Esophagus muscularis mucosa (tissue), 4 donors: ENCODE measurements around the gene PRKD2. TPM values are rescaled to one million over a fixed set of nuclear protein-coding genes. Genes with fewer than 3 reads are reported as not detected.

ENCODE experiments used
- DNase-seq: peaks from one replicate; pipeline ENCODE4 v3.0.0-alpha.2; 2017; ENCODE audit errors: extremely low spot score
- H3K27ac ChIP-seq, 4 donors: fragments of 200-600 bp; sonication (generic); replicated peaks in 1 of 4; 1 replicate in 3 of 4; 2 replicates in 1 of 4; pipeline ENCODE4 v1.5.1; 2016 to 2019; ENCODE audit warnings: mild to moderate bottlenecking in 1 of 4
- H3K27me3 ChIP-seq, 4 donors: fragments of 200-600 bp; sonication (generic); one replicate each; pipeline versions ENCODE4 v1.5.1 to v1.6.0; 2016 to 2019
- H3K36me3 ChIP-seq, 4 donors: fragments of 200-600 bp; sonication (generic); one replicate each; pipeline ENCODE4 v1.5.1; 2016 to 2019
- H3K4me1 ChIP-seq, 4 donors: fragments of 200-600 bp; sonication (generic); one replicate each; pipeline ENCODE4 v1.5.1; 2016 to 2019
- H3K4me3 ChIP-seq, 4 donors: fragments of 200-600 bp; sonication (generic); 1 replicate in 2 of 4; 2 replicates in 2 of 4; pipeline ENCODE4 v1.5.1; 2016 to 2019; ENCODE audit warnings: mild to moderate bottlenecking in 4 of 4, moderate library complexity in 1 of 4
- H3K9me3 ChIP-seq, 4 donors: fragments of 200-600 bp; sonication (generic); 1 replicate in 3 of 4; 2 replicates in 1 of 4; pipeline ENCODE4 v1.5.1; 2016 to 2019
- EP300 ChIP-seq: sonication (generic); formaldehyde crosslinking; IDR thresholded peaks from one replicate; pipeline ENCODE4 v1.6.1; 2017; ENCODE audit warnings: antibody characterized with exemption
- POLR2A ChIP-seq: fragments of 450-650 bp; IDR thresholded peaks from one replicate; pipeline ENCODE4 v1.6.1; 2017; ENCODE audit warnings: antibody characterized with exemption, moderate library complexity, mild to moderate bottlenecking, low read depth
- POLR2AphosphoS5 ChIP-seq, 2 donors: sonication (generic); formaldehyde crosslinking; IDR thresholded peaks; one replicate each; pipeline ENCODE4 v1.6.1; 2017; ENCODE audit warnings: antibody characterized with exemption in 2 of 2
- WGBS: methylation state at CpG from one replicate; pipeline ENCODE4 v1.1.5; 2018; 5-methylcytosine and 5-hydroxymethylcytosine counted together
- intact Hi-C: fragments of 100-400 bp; cut with DNase I; formaldehyde crosslinking; loops from one replicate; pipeline ENCODE4 v1.15.1; 2023
- total RNA-seq, 4 donors: library from RNA; depleted of rRNA; stranded (reverse); fragments of >200 nt; gene quantifications; one replicate each; pipeline versions ENCODE4 v1.1.0 to v1.2.1, GENCODE V29; 2016
- TF ChIP-seq, protein P1 (sequence below), 3 experiments: fragments of 200-600 bp in 2 of 3; fragments of 450-650 bp in 1 of 3; sonication (generic) in 2 of 3; IDR thresholded peaks; one replicate each; pipeline ENCODE4 v1.5.1; 2017 to 2019; ENCODE audit warnings: antibody characterized with exemption in 3 of 3, mild to moderate bottlenecking in 2 of 3, moderate library complexity in 1 of 3

Gene PRKD2
- total RNA-seq, 4 donors from 2014 or later: 12.8 to 33.3 (median 22.4) TPM

DNA sequence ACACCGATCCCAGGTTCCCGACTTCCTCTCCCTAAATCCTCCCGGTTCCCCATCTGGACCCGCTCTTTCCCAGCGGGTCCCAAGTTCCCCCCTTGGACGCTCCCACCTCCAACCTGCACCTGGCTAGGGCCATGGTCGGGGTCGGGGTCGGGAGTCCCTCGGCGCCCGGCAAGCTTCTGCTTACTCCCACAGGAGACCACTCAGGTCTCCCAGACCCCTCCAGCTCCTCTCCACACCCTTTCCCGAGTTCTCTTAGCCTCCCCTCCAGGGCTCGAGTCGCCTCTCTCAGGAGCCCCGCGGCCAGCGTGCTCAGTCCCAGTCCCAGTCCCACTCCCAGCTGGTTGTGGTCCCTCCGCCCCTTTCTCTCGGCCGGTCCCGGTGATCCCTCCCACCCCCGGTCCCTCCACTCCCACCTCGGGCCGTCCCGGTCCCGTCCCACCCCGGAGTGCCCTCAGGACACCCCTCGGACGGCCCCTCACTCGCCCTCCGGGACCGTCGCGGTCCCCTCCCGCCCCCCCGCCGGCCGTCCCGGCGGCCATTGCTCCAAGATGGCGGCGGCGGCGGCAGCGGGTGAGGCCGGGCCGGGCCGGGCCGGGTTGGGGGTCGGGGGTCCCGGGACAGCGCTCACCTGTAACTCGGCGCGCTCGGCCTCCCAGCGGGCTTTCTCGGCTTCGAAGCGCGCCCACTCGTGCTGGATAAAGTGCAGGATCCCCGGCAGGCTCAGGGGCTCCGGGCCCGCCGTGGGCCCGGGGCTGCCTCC, 28.8 kb upstream of the PRKD2 start, which contains the start of gene FKRP:
FKRP (plus strand) TSS at position 537 of the 760 bp plus-strand sequence. CDS start 9,394 bp downstream, outside the sequence.
- Histone ChIP-seq H3K4me1 (peaks cover 34 to 64% (median 60%) of the 10 kb centered on the region in 4 donors), H3K27ac (peak within 1 kb of the TSS; percentile 88 to 96 (median 92)), H3K4me3 (peak within 1 kb of the TSS; percentile 83 to 99 (median 94)), H3K36me3 (peaks cover 0 to 24% (median 22%) of the 10 kb centered on the region in 4 donors), H3K27me3 (no peaks in the 10 kb centered on the region), H3K9me3 (no peaks in the 10 kb centered on the region)
- intact Hi-C loops: no loop called here
- no peak for DNase-seq
- TF ChIP-seq POLR2AphosphoS5 (IDR thresholded peaks at IDR 0.05): no peak
- TF ChIP-seq EP300: no peak
- whole genome bisulfite sequencing: 0% methylated on average over 24 of the region's 68 CpGs

DNA sequence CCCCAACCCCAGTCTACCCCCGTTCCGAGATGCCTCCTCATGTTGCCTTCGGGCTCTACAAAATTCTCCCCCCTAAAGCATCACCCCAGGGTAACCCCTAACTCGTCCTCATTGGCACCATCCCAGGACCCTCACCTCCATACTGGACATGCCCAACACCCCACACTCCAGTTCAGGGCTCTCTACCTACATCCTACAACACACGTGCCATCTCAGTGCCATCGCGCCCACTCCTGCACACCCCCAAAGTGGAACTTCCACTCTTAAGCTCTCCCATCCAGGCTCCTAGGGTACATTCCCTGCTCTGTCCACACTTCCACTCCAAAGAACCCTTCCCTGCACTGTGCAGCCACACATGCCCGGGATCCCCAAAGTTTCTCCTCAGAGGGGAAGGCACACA, 28.1 kb upstream of the PRKD2 start:
- TF ChIP-seq EP300 (no peak), POLR2AphosphoS5 (IDR thresholded peaks at IDR 0.05) (no peak), POLR2A (no peak)
- TF ChIP-seq, protein P1, sequence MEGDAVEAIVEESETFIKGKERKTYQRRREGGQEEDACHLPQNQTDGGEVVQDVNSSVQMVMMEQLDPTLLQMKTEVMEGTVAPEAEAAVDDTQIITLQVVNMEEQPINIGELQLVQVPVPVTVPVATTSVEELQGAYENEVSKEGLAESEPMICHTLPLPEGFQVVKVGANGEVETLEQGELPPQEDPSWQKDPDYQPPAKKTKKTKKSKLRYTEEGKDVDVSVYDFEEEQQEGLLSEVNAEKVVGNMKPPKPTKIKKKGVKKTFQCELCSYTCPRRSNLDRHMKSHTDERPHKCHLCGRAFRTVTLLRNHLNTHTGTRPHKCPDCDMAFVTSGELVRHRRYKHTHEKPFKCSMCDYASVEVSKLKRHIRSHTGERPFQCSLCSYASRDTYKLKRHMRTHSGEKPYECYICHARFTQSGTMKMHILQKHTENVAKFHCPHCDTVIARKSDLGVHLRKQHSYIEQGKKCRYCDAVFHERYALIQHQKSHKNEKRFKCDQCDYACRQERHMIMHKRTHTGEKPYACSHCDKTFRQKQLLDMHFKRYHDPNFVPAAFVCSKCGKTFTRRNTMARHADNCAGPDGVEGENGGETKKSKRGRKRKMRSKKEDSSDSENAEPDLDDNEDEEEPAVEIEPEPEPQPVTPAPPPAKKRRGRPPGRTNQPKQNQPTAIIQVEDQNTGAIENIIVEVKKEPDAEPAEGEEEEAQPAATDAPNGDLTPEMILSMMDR (IDR thresholded peaks at IDR 0.05): no peak
- Histone ChIP-seq H3K4me3 (peak overlapping the region; percentile 83 to 99 (median 94)), H3K4me1 (peaks cover 41 to 69% (median 65%) of the 10 kb centered on the region in 4 donors), H3K36me3 (peaks cover 0 to 24% (median 16%) of the 10 kb centered on the region in 4 donors), H3K27ac (peak overlapping the region in 1 of 4 donors; percentile 96), H3K9me3 (no peaks in the 10 kb centered on the region), H3K27me3 (no peaks in the 10 kb centered on the region)
- intact Hi-C loops: no loop called here
- 24% methylated on average over 8 of the region's 8 CpGs for WGBS
- no peak for DNase-seq

DNA sequence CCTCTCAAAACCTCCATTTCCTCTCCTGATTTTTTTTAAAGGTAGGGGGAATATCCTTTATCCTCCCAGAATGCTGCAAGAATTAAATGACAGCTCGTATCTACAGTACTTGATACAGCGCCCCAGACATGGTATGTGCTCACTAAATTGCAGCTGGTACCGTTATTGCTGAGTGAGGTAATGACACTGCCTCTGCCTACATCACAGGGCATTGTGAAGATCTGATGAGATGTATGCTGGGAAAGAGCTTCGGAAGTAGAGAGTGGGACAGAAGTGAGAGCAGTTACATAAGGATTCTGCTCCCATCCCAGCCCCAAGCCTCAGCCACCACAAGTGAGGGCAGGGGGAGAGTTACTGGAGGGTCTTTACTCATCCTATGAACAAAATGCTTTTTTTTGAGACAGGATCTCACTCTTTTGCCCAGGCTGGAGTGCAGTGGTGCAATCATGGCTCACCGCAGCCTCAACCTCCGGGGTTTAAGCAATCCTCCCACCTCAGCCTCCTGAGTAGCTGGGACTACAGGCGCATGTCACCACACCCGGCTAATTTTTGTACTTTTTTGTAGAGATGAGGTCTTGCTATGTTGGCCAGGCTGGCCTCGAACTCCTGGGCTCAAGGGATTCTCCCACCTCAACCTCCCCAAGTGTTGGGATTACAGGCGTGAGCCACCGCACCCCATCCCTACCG, 27.2 kb upstream of the PRKD2 start:
- no peak for DNase-seq
- H3K9me3 ChIP-seq: no peaks in the 10 kb centered on the region
- peaks cover 0 to 24% (median 9%) of the 10 kb centered on the region in 4 donors for H3K36me3 ChIP-seq
- intact Hi-C loops: no loop called here
- H3K27me3 ChIP-seq: no peaks in the 10 kb centered on the region
- H3K4me1 ChIP-seq: peaks cover 50 to 78% (median 74%) of the 10 kb centered on the region in 4 donors
- peak overlapping the region in 3 of 4 donors; percentile 83 to 99 (median 91) for H3K4me3 ChIP-seq
- TF ChIP-seq POLR2A (no peak), EP300 (no peak), POLR2AphosphoS5 (IDR thresholded peaks at IDR 0.05) (no peak)
- TF ChIP-seq, protein P1 (IDR thresholded peaks at IDR 0.05): no peak
- H3K27ac ChIP-seq: no peak overlapping the region
- 80% methylated on average over 12 of the region's 12 CpGs for WGBS

DNA sequence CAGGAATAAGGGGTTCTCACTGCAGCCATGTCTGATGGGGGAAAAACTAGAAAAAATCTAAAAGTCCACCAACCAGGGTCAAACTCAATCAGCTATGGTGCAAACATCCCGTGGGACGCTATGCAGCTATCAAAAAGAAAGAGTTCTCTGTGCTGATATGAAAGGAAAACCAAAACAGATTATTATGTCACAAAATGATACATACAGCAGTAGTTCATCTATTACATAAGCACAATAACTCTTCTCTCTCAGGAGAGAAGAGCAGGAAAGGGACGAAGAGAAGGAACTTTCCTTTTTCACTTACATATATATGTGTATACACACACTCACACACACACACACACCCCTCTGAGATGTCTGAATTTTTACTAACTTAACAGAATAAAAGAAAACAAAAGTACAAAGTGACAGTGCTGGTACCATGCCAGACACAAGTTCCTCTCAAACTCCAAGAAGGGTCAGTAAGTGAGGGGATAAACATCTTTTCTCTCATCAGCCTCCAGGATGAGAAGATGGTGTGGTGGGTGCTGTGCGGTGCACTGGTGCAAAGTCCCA, 26.1 kb upstream of the PRKD2 start:
- H3K27me3 ChIP-seq: no peaks in the 10 kb centered on the region
- no peak overlapping the region for H3K4me3 ChIP-seq
- no peak for DNase-seq
- peaks cover 0 to 20% (median 6%) of the 10 kb centered on the region in 4 donors for H3K36me3 ChIP-seq
- no peaks in the 10 kb centered on the region for H3K9me3 ChIP-seq
- H3K4me1 ChIP-seq: peaks cover 61 to 89% (median 86%) of the 10 kb centered on the region in 4 donors
- 68% methylated on average over 4 of the region's 4 CpGs for WGBS
- TF ChIP-seq, protein P1 (IDR thresholded peaks at IDR 0.05): no peak
- TF ChIP-seq POLR2A (no peak), POLR2AphosphoS5 (IDR thresholded peaks at IDR 0.05) (no peak)
- intact Hi-C loops: no loop called here
- no peak overlapping the region for H3K27ac ChIP-seq

DNA sequence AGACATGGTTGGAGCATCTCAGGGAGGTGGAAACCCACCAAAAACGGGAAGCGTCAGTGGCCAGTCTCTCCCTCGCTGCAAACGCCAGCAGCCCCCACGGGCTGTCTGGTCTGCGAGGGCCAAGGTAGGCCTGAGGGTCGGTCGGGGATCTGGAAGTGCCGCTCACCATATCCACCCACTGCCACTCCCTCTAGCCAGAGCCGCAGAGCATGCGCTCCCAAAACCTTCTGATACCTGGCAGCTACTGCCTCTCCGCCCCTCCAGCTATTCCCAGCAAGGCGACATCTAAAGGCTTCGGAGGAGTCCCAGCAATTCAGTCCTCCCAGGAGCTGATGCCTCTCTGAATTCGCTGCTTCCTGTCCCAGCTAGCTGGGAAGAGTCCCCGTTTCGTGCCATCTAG, 24.5 kb upstream of the PRKD2 start:
- WGBS: 85% methylated on average over 10 of the region's 17 CpGs
- Histone ChIP-seq H3K27ac (peak overlapping the region in 1 of 4 donors; percentile 85), H3K27me3 (no peaks in the 10 kb centered on the region)

More for the DNA sequence above, 24.5 kb upstream of the PRKD2 start:
- TF ChIP-seq, protein P1 (IDR thresholded peaks at IDR 0.05): no peak
- TF ChIP-seq EP300 (no peak), POLR2A (no peak), POLR2AphosphoS5 (IDR thresholded peaks at IDR 0.05) (no peak)
- intact Hi-C loops: no loop called here
- Histone ChIP-seq H3K9me3 (no peaks in the 10 kb centered on the region), H3K4me1 (peaks cover 70 to 91% (median 90%) of the 10 kb centered on the region in 4 donors), H3K36me3 (peaks cover 0 to 34% (median 21%) of the 10 kb centered on the region in 4 donors), H3K4me3 (no peak overlapping the region)
- no peak for DNase-seq
